NCI-H128 (cell line): ENCODE results near the gene BACE1-AS.
A peak's percentile ranks its signal among the peaks of the same experiment; 100 is the strongest.

Source experiments
- DNase-seq: peaks from one replicate; lab custom pipeline; 2025; ENCODE audit not compliant: unreplicated experiment; lab: John Stamatoyannopoulos, UW

The BACE1-AS gene

GRCh38 chr11:117289795-117290194 is 1.4 kb upstream of the BACE1-AS start:
- DNase-seq = no peak

- DNase-seq = no peak
Observed at GRCh38 chr11:117292616-117293015, 1.5 kb downstream of the BACE1-AS start.

DNA sequence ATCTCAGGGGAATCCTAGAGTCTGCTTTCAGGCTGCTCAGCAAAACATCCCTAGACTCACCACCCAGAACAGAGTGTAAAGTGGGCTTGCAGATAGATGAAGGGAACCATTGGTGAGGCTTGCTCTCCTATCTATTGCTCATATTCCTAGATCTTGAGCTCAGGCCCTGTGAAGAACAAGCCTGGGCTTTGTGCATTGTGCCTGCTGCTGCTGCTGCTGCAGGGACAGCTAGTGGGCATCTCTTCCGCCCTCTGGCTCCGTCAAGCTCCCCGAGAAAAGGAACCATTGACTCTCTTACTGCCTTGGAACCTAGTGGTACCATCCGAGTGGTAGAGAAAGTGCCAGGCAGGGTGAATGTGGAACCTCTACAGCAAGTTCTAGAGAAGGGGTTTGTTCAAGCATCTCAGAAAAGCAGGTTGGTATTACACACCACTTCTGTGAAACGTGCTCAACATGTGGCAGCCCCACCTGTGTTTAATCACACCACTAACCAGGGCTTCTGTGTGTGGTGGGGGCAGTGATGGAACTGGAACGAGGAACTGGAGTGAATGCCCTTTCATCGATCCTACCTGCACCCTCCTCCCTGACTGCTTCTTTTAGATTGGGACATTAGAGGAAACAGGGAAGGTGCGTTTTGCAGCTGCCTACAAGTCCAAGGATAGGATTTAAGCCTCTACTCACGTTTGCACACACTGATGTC is 4.4 kb downstream of the BACE1-AS start:
- no peak for DNase-seq

DNA sequence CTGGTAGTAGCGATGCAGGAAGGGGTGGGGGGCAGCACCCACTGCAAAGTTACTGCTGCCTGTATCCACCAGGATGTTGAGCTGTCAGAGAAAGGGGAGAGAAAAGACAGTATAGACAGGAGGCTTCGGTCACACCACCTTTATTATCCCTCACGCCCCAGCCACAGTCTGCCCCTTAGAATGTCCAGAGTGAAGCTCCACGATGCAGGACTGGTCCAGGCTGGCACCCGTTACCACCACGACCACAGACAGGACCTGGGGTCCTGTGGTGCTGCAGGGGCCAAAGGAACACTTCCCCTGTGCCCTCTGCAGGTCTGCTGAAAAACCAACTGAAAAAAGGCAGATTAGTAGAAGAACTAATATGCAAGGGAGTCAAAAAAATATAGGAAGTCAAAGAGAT is 5.7 kb downstream of the BACE1-AS start:
- DNase-seq = no peak

DNA sequence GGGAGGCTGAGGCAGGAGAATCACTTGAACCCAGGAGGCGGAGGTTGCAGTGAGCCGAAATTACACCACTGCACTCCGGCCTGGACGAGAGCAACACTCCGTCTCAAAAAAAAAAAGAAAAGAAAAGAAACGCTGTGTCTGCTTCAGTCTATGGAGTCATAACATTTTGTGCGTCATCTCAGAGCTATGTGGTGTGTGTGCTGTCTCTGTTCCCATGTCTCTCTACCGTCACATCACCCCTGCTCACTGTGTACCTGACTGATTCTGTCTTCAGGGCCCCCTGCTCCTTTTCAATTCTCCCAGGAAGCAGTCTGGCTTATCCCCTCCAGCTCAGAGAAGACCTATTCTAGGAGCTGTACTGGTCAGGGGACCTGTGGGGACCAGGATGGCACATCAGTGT is 7.0 kb downstream of the BACE1-AS start:
- DNase-seq = no peak

DNA sequence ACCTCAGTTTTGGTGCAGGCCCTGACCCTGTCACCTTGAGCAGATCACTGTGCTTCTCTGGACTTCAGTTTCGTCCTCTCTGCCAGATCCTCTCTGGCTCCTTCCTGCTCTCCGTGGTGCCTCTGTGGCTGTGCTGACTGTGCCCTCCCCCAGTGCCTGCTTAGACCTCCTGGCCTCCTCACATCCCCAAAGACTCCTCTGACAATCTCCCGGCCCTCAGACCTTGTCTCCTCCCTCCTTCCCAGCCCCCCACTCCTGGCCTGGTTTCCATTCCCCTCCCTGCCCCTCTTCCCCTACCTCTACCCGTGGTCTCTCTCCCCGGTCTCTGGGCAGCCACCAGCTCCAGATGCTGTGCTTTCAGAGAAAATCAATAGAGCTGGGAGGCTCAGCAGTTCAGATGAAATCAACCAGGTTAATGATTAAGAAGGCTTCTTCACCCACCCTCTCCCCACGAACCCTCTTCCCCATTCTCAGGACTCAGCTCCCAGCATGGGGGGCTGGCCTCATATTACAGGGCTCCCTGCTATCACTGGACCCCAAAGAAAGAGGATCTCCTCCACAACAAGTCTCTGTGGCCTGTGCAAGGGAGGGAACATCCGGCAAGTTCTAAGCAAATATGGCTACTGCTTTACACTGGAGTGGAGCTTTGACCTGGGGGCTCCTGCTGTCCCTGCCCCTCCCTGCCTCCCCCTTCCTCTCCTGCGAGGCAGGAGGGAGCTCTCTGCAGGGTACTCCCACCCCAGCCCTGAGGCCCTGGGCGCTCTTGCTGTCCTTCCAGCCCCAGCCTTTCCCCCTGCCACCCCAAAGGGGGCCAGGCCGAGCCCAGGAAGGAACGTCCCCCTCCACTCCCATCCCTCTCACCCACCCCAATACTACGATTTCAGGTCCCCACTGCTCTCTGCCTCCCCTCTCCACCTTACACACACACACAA is 8.5 kb downstream of the BACE1-AS start:
- no peak for DNase-seq

DNA sequence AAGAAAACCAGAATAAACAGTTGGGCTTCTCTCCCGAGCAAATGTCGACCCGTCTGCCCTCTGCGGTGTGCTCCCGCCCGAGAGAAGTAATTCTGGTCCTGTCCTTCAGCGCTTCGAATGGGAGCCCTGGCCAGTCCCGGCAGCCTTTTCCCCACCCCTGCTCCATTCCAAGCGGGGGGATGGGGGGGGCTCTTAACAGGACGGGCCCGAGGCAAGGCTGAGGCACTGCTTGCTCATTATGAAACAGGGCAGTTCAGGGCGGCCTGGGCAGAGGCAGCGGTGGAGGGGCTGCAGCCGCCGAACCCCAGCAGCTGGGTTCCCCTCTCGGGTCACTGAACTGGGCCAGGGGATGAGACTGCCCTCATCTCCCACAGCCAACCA is 9.1 kb downstream of the BACE1-AS start:
- no peak for DNase-seq

GRCh38 chr11:117300773-117301172 is 9.6 kb downstream of the BACE1-AS start:
- DNase-seq = no peak

DNA sequence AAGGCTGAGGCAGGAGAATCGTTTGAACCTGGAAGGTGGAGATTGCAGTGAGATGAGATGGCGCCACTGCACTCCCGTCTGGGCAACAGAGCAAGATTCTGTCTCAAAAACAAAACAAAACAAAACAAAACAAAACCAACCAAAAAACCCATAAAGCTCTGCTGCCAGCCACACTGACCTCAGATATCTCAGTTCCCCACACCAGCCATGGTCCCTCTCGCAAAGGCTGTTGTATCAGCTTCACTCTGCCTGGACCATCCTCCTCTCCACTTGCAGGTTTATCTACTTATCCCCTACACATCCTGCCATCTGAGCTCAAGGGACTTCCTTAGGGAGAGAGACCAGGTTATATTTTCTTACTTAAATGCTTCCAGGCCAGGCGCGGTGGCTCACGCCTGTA is 11.1 kb downstream of the BACE1-AS start:
- DNase-seq = no peak

DNA sequence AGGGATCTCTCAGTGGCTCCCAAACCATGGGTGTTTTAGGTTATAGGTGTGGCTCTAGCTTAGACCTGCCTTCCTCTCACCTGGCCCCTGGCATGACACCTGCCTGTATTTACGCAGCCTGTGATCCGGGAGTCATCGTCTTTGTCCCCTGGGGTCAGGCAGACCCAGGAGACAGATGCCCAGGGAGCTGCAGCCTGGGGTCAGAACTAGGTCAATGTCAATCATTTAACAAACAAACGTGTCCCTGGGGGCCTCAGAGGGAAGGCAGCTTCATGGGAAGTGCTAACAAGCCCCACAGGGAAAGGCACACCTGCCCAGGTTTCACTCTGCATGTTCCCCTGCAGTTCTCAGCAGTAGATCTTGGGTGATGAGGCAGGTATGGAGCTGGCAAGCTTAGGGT is 12.0 kb downstream of the BACE1-AS start:
- no peak for DNase-seq

GRCh38 chr11:117303646-117304315 is 12.6 kb downstream of the BACE1-AS start:
- no peak for DNase-seq

DNA sequence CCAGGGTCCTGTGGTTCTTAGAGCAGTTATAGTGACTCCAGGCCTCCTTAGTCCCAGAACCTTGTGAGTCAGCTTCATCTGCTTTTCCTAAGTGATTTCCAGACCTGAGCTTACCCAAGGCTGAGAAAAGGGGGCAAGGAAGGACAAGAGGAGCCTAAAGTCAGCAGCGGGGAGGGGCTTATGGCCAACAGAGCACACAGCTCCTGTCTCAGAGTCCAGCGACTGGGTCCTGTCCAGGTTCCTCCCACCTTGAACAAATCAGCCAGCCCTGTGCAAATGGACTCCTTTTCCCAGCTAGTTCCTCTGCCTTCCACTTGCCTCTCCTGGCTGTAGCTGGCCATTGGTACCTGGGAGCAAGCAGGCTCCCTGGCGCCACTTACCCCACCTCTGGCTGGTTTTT is 14.0 kb downstream of the BACE1-AS start:
- DNase-seq = no peak

- DNase-seq = no peak
Observed at GRCh38 chr11:117309310-117309709, 18.2 kb downstream of the BACE1-AS start.

GRCh38 chr11:117313091-117313490 is 21.9 kb downstream of the BACE1-AS start:
- DNase-seq = no peak

DNA sequence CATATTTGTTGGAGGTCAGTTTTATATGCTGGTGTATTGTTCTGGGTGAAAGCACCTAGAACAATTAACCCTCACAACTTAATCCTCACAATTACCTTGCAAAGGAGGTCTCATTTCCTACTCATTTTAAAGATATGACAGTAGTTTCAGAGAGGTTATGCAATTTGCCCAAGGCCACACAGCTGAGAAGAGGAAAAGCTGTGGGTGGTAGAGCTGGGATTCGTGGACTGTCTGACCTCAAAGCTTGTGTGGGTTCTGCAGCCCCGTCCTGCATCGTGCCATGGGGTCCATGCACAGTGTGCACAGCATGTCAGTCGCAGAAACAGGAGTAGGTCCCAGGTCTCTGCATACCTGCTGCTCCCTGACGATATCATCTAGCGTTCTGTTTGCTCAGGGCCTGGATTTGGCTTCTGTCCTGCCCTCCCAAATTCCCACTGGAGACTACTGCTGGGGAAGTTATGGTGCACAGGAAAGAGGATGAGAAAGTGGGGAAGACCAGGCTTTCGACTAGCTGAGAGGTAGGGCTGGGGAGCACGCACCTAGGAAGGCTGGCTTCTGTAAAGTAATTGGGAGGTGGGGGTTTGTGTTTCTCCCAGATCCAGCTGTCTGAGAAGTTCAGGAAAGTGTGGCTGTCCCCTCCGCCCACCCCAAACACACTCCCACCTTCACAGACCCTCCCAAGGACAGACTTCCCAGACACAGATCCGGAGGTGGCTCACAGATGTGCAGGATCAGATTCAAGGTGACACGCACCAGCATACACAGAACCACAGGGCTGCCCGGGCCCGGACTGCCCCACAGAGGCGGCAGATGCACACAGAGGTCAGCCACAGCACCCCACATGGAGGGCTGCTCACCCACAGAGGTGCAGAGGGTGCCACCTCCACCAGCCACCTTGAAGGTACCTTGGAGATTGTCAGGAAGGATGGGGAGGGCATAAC is 23.0 kb downstream of the BACE1-AS start:
- DNase-seq = no peak

DNA sequence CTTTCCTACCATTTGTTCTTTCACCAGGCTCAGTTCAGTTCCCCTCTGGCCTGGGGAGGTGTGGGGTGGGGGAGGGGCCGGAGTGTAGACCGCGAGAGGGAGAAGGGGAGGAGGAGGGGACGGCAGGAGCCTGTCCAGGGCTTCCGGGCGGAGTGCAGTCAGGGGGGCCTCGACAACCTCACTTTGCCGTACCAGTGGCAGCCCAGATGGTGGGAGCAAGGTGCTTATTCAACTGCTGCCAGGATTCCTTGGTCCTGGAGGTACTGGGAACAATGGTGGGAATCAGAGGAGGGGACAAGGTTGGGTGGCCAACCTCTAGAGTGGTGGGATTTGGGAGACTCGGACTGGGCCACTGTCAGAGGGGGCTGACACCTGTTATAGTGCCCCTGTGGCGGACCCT is 23.7 kb downstream of the BACE1-AS start:
- no peak for DNase-seq

DNA sequence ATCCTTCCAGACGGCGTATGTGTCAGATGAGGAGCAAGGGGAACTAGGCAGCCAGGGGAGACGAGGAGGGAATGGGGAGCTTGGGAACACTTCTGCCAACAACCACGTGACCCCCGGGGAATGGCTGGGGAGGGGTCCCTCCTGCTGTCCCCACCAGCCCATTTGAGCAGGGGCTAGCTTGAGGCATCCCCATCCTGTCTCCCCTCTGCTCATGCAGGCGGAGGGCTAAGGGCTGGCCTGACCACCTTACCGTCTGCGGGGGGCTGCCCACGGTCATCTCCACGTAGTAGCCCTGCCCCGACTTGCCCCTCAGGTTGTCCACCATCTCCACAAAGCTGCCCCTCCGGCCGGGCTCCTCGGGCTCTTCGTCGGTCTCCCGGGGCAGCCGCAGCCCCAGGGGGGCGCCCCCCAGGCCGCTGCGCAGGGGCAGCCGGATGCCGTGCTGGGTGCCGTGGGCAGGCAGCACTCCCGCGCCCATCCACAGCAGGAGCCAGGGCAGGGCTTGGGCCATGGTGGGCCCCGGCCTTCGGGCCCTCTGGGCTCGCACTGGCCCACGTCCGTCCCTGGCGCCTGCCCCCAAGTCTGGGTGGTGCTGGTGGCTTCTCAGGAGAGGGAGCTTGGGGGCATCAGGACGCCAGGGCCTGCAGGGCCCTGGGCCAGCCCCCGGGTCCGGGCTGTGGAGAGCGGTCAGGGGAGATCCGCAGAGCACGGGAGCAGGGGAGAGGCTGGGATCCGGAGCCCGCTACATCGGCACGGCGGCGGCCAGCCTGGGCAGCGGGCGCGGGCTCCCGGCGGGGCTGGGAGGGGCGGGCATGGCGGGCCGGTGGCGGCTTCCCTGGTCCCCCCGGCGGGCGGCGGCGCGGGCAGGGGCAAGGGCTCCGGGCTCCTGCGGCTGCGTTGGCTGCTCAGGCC is 24.4 kb downstream of the BACE1-AS start:
- DNase-seq = no peak

DNA sequence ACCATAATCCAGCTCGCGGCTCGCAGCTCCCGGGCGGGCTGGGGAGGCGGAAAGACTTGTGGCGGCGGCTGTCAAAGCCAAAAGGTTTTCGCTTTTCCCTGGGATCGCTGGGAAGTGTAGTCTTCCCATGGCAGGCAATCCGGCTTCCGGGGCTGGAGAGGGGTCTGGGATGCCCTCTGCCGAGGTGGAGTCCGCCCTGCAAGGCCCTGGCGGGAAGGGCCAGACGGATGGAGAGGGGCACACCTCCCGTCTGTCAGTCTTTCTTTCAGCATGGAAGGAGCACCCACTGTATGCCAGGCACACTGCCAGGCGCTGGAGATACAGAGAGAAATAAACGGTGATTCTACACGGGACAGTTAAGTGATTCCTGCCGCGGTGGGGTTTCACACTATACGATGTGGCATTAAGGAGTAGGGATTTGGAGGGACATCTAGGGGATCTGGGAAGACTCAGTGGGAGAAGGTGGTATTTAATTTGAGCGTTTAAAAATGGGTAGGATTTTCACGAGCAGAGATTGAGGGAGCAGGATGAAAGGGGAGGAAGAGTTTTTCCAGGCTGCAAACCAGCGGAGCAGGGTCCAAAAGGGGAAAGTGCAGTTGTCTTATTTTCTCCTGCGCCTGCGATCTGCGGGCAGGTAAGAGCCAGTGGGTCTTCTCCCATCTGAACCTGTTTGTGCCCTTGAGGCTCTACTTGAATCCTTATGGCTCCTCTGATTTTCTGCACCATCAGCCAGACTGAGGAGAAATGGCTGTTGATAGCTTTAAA is 25.2 kb downstream of the BACE1-AS start, which contains the start of gene BACE1:
TSS of gene BACE1 (minus strand) at position 60 of the 765 bp plus-strand sequence. CDS start 461 bp downstream, outside the sequence.
- peak; percentile 54 for DNase-seq

- DNase-seq = no peak
Observed at GRCh38 chr11:117318738-117319137, 27.6 kb downstream of the BACE1-AS start.
